Type B pancreatic cell (in vitro differentiated cells): Measurements from ENCODE around the gene E2F3. TPM values are rescaled to one million over a fixed set of nuclear protein-coding genes. Genes with fewer than 3 reads are reported as not detected.

Experiments
- DNase-seq: peaks from one replicate; pipeline ENCODE4 v3.0.0; 2021; ENCODE audit warnings: mixed read lengths; ENCODE audit not compliant: unreplicated experiment; ENCODE audit errors: extremely low spot score
- H3K27ac Mint-ChIP-seq: 2 replicates; pipeline ENCODE4 v1.8.0; 2021; ENCODE audit warnings: mild to moderate bottlenecking, mixed read lengths
- H3K27me3 Mint-ChIP-seq: 2 replicates; pipeline ENCODE4 v1.8.0; 2021; ENCODE audit warnings: mixed read lengths
- H3K36me3 Mint-ChIP-seq: 2 replicates; pipeline ENCODE4 v1.8.0; 2021; ENCODE audit warnings: mixed read lengths
- H3K4me1 Mint-ChIP-seq: one replicate; pipeline ENCODE4 v1.8.0; 2021; ENCODE audit warnings: mixed read lengths; ENCODE audit not compliant: unreplicated experiment
- H3K4me3 Mint-ChIP-seq: 2 replicates; pipeline ENCODE4 v1.8.0; 2021; ENCODE audit warnings: mild to moderate bottlenecking, mixed read lengths
- H3K9me3 Mint-ChIP-seq: 2 replicates; pipeline ENCODE4 v1.8.0; 2021; ENCODE audit warnings: mixed read lengths
- CTCF ChIP-seq: fragments of 200-600 bp; sonication (generic); conservative IDR thresholded peaks from 2 replicates; pipeline ENCODE4 v1.5.0; 2021; ENCODE audit warnings: antibody characterized with exemption, mild to moderate bottlenecking
- total RNA-seq: library from RNA; stranded (reverse); gene quantifications from 2 replicates; pipeline ENCODE4 v1.2.1, GENCODE V29; 2021; ENCODE audit warnings: low replicate concordance

The E2F3 gene
- total RNA-seq, 1 donor from 2014 or later: 21.0 TPM

GRCh38 chr6:20386218-20386617, 15.5 kb upstream of the E2F3 start:
- DNase-seq: no peak
- peaks cover 3% of the 10 kb centered on the region for H3K36me3 Mint-ChIP-seq

GRCh38 chr6:20389066-20389465, 12.6 kb upstream of the E2F3 start:
- no peak overlapping the region for H3K27ac Mint-ChIP-seq
- no peak for DNase-seq
- H3K36me3 Mint-ChIP-seq: peaks cover 3% of the 10 kb centered on the region
- peaks cover 4% of the 10 kb centered on the region for H3K9me3 Mint-ChIP-seq
- H3K4me1 Mint-ChIP-seq: no peaks in the 10 kb centered on the region
- H3K27me3 Mint-ChIP-seq: no peaks in the 10 kb centered on the region
- H3K4me3 Mint-ChIP-seq: no peak overlapping the region
- no peak for TF ChIP-seq CTCF

More at GRCh38 chr6:20386218-20386617, 15.5 kb upstream of the E2F3 start:
- Mint-ChIP-seq H3K27ac (no peak overlapping the region), H3K9me3 (peaks cover 8% of the 10 kb centered on the region), H3K4me3 (no peak overlapping the region), H3K27me3 (no peaks in the 10 kb centered on the region), H3K4me1 (no peaks in the 10 kb centered on the region)
- no peak for TF ChIP-seq CTCF

- no peaks in the 10 kb centered on the region for H3K9me3 Mint-ChIP-seq
- DNase-seq: no peak
- H3K4me3 Mint-ChIP-seq: no peak overlapping the region
- H3K27me3 Mint-ChIP-seq: peaks cover 4% of the 10 kb centered on the region
- no peaks in the 10 kb centered on the region for H3K4me1 Mint-ChIP-seq
- no peak for TF ChIP-seq CTCF
- H3K27ac Mint-ChIP-seq: no peak overlapping the region
- peaks cover 3% of the 10 kb centered on the region for H3K36me3 Mint-ChIP-seq
These were observed 8.4 kb upstream of the E2F3 start for GRCh38 chr6:20393297-20393696.

- no peak for TF ChIP-seq CTCF
- no peak overlapping the region for H3K4me3 Mint-ChIP-seq
- no peaks in the 10 kb centered on the region for H3K36me3 Mint-ChIP-seq
- DNase-seq: no peak
- H3K9me3 Mint-ChIP-seq: no peaks in the 10 kb centered on the region
- no peak overlapping the region for H3K27ac Mint-ChIP-seq
- H3K4me1 Mint-ChIP-seq: peaks cover 11% of the 10 kb centered on the region
- peaks cover 4% of the 10 kb centered on the region for H3K27me3 Mint-ChIP-seq
These were observed 2.2 kb upstream of the E2F3 start for GRCh38 chr6:20399518-20399917.

- H3K4me1 Mint-ChIP-seq: peaks cover 16% of the 10 kb centered on the region
- H3K27ac Mint-ChIP-seq: peak overlapping the region; percentile 95
- DNase-seq: no peak
- peaks cover 4% of the 10 kb centered on the region for H3K27me3 Mint-ChIP-seq
- H3K9me3 Mint-ChIP-seq: no peaks in the 10 kb centered on the region
- peaks cover 4% of the 10 kb centered on the region for H3K36me3 Mint-ChIP-seq
- peak overlapping the region; percentile 93 for H3K4me3 Mint-ChIP-seq
- TF ChIP-seq CTCF: peak; percentile 75
These were observed 1.0 kb upstream of the E2F3 start for GRCh38 chr6:20400456-20401204.
